ENCODE data around the gene JPH2. TPM values are rescaled to one million over a fixed set of nuclear protein-coding genes. Genes with fewer than 3 reads are reported as not detected.

JPH2 gene
- total and polyA plus RNA-seq, 10 of the 15 experiments (the other 5 are each of a cell fraction or from before 2014, with no cell fraction given) = 0.16 TPM; not detected in 9

DNA sequence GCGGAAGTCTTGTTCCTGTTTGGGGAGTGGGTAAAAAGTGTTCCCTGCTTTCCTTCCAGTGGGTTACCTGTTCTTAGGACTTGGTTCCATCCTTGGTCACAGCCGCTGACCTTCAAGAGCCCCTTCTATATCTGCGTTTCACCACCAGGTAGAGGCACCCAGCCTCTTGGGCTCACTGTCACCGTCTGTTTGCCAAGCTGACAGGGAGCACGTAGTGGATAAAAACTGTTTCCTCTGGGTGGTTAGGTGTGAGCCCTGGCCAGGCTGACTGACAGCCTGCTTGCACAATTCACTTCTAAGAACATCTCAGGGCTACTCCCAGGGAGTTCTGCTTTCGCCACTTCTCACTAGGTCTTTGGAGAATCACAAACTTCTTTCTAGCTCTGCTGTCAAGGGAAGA lies 1.8 kb upstream of the JPH2 start:
- ChIA-PET SMC1A (ENCODE audit: uncharacterized antibody, unreplicated experiment) (interaction anchor here (0.8 to 4.3 kb wide), 6 partner anchors 28 to 193 kb away, joined by 3 to 51 read pairs (median 6); no protein-coding TSS in a partner anchor), RAD21 (ENCODE audit: unreplicated experiment) (interaction anchor here (0.6 to 4.0 kb wide), 7 partner anchors 16 to 739 kb away, joined by 3 to 69 read pairs (median 4); no protein-coding TSS in a partner anchor), CTCF (interaction anchor here (0.7 to 6.6 kb wide), 14 partner anchors 16 to 739 kb away, joined by 3 to 196 read pairs (median 6); partner anchors contain the start of gene FITM2), POLR2A (interaction anchor here (0.6 kb wide), 1 partner anchor 78 kb away, joined by 3 read pairs; no protein-coding TSS in a partner anchor)
- no peak overlapping the region for H3K27ac ChIP-seq (ENCODE audit: control insufficient read depth, insufficient read depth)
- intact Hi-C loops (cut with micrococcal nuclease; ENCODE audit: unreplicated experiment) (no loop called here), in situ Hi-C loops (cut with MboI) (loop anchor here (5.0 kb wide), 1 partner anchor 71 kb away; no protein-coding TSS in a partner anchor)
- no peaks in the 10 kb centered on the region for H4K20me1 ChIP-seq (ENCODE audit: control insufficient read depth, insufficient read depth)
- no peaks in the 10 kb centered on the region for H3K36me3 ChIP-seq (ENCODE audit: control insufficient read depth in 2 of 2, insufficient read depth in 2 of 2, low read length in 1 of 2)
- no peak overlapping the region for H3K9ac ChIP-seq (ENCODE audit: control insufficient read depth, insufficient read depth, low read length)
- no peaks in the 10 kb centered on the region for H3K9me3 ChIP-seq (replicated peaks; ENCODE audit: control insufficient read depth, insufficient read depth, low read length)
- DNase-seq (ENCODE audit: low read depth, low spot score) (no peak), ATAC-seq (peak; percentile 20; the same call in 2 of the 3 replicates), FAIRE-seq (no peak)
- no peaks in the 10 kb centered on the region for H3K79me2 ChIP-seq (ENCODE audit: control insufficient read depth, insufficient read depth, low read length)
- no TSS peak for BruUV-seq (replicated peaks)
- TF ChIP-seq, protein P1, sequence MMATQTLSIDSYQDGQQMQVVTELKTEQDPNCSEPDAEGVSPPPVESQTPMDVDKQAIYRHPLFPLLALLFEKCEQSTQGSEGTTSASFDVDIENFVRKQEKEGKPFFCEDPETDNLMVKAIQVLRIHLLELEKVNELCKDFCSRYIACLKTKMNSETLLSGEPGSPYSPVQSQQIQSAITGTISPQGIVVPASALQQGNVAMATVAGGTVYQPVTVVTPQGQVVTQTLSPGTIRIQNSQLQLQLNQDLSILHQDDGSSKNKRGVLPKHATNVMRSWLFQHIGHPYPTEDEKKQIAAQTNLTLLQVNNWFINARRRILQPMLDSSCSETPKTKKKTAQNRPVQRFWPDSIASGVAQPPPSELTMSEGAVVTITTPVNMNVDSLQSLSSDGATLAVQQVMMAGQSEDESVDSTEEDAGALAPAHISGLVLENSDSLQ (IDR thresholded peaks at IDR 0.05) = peak; percentile 38; the same call in 1 of the 2 replicates
- no peak for TF ChIP-seq RAD51 (IDR thresholded peaks at IDR 0.05)
- no peak for TF ChIP-seq KAT2A (conservative IDR thresholded peaks at IDR 0.05; ENCODE audit: control insufficient read depth, low read depth, low read length)
- no peak overlapping the region for H3K4me3 ChIP-seq
- H2AFZ ChIP-seq (ENCODE audit: control insufficient read depth, low read depth, low read length) = no peak overlapping the region
- H3K4me2 ChIP-seq (ENCODE audit: control insufficient read depth, insufficient read depth) = no peak overlapping the region
- no peaks in the 10 kb centered on the region for H3K4me1 ChIP-seq (ENCODE audit: control insufficient read depth, insufficient read depth, low read length)
- 45% methylated on average over 6 of the region's 6 CpGs for WGBS (ENCODE audit: insufficient coverage, insufficient replicate concordance, low lambda C conversion rate, missing lambda C conversion rate)
- peaks cover 6 to 12% of the 10 kb centered on the region in 2 experiments; a peak in 3 of 4 replicates for H3K27me3 ChIP-seq (replicated peaks in 1 of 2; ENCODE audit: control insufficient read depth in 2 of 2, insufficient read depth in 2 of 2, low read length in 1 of 2)

Data from GM12878 (cell line).